Neural cell (in vitro differentiated cells): ENCODE measurements around the gene GSK3A. TPM values are rescaled to one million over a fixed set of nuclear protein-coding genes. Genes with fewer than 3 reads are reported as not detected.
A peak's percentile ranks its signal among the peaks of the same experiment; 100 is the strongest.

Experiments
- H2AFZ ChIP-seq: fragments of 200-600, 300-800 bp; sonication (generic), shearing (Covaris generic); 2 replicates; pipeline ENCODE4 v1.6.0; 2014; ENCODE audit warnings: low read depth, mild to moderate bottlenecking, antibody characterized with exemption, low read length, moderate library complexity
- H3F3A ChIP-seq: fragments of 200-600 bp; shearing (Covaris generic); 2 replicates; pipeline ENCODE4 v1.6.1; 2016; ENCODE audit warnings: mild to moderate bottlenecking, moderate library complexity, mixed read lengths, antibody characterized with exemption, low read length; ENCODE audit not compliant: insufficient read depth, poor library complexity, severe bottlenecking
- H3K27ac ChIP-seq: fragments of 200-600, 300-800 bp; sonication (generic), shearing (Covaris generic); 2 replicates; pipeline ENCODE4 v1.5.1; 2014; ENCODE audit warnings: mild to moderate bottlenecking, low read length, moderate library complexity
- H3K27me3 ChIP-seq: fragments of 300-800, 200-600 bp; sonication (generic), shearing (Covaris generic); 2 replicates; pipeline ENCODE4 v1.6.0; 2014; ENCODE audit warnings: mild to moderate bottlenecking, low read depth, low read length, moderate library complexity; ENCODE audit not compliant: insufficient read depth
- H3K36me3 ChIP-seq: fragments of 300-800, 200-600 bp; sonication (generic), shearing (Covaris generic); 2 replicates; pipeline ENCODE4 v1.5.1; 2014; ENCODE audit warnings: mild to moderate bottlenecking, antibody characterized with exemption, low read length, moderate library complexity; ENCODE audit not compliant: insufficient read depth
- H3K4me2 ChIP-seq: fragments of 300-800, 200-600 bp; sonication (generic), shearing (Covaris generic); 2 replicates; pipeline ENCODE4 v1.6.0; 2014; ENCODE audit warnings: mild to moderate bottlenecking, low read length
- H3K4me3 ChIP-seq: fragments of 300-800, 200-600 bp; sonication (generic), shearing (Covaris generic); 2 replicates; pipeline ENCODE4 v1.5.1; 2014; ENCODE audit warnings: mild to moderate bottlenecking, low read length, moderate library complexity
- H3K79me2 ChIP-seq: fragments of 200-600 bp; shearing (Covaris generic); replicated peaks from 2 replicates; pipeline ENCODE4 v1.6.0; 2014; ENCODE audit warnings: mild to moderate bottlenecking, low read length, moderate library complexity; ENCODE audit not compliant: insufficient read depth
- H3K9ac ChIP-seq: fragments of 300-800, 200-600 bp; sonication (generic), shearing (Covaris generic); 2 replicates; pipeline ENCODE4 v1.6.1; 2016; ENCODE audit warnings: mild to moderate bottlenecking, low read length, mixed read lengths
- H3K9me2 ChIP-seq: fragments of 200-600 bp; shearing (Covaris generic); 2 replicates; pipeline ENCODE4 v1.6.1; 2016; ENCODE audit warnings: mild to moderate bottlenecking, low read length, mixed read lengths; ENCODE audit not compliant: insufficient read depth
- H3K9me3 ChIP-seq: fragments of 200-600, 300-800 bp; sonication (generic), shearing (Covaris generic); 2 replicates; pipeline ENCODE4 v1.6.1; 2016; ENCODE audit warnings: mild to moderate bottlenecking, mixed run types, low read length, moderate library complexity, mixed read lengths
- H4K20me1 ChIP-seq: fragments of 200-600 bp; shearing (Covaris generic); 2 replicates; pipeline ENCODE4 v1.6.1; 2016; ENCODE audit warnings: mild to moderate bottlenecking, mixed run types; ENCODE audit not compliant: insufficient read depth
- CTCF ChIP-seq: fragments of 450-650 bp; IDR thresholded peaks from 2 replicates; pipeline ENCODE4 v1.5.1; 2014; ENCODE audit warnings: antibody characterized with exemption, mild to moderate bottlenecking, moderate library complexity; ENCODE audit not compliant: poor library complexity, severe bottlenecking
- EP300 ChIP-seq: fragments of 450-650 bp; conservative IDR thresholded peaks from 2 replicates; pipeline ENCODE4 v1.6.1; 2014; ENCODE audit warnings: antibody characterized with exemption, mild to moderate bottlenecking, moderate library complexity; ENCODE audit not compliant: poor library complexity, severe bottlenecking
- EZH2 ChIP-seq: fragments of 200-600, 300-800 bp; shearing (Covaris generic), sonication (generic); IDR thresholded peaks from 2 replicates; pipeline ENCODE4 v1.6.1; 2014; ENCODE audit warnings: antibody characterized with exemption, low read length, borderline replicate concordance, mild to moderate bottlenecking; ENCODE audit not compliant: insufficient read depth, poor library complexity, severe bottlenecking
- MXI1 ChIP-seq: fragments of 450-650 bp; conservative IDR thresholded peaks from 2 replicates; pipeline ENCODE4 v1.6.1; 2014; ENCODE audit warnings: antibody characterized with exemption, mild to moderate bottlenecking; ENCODE audit not compliant: poor library complexity, severe bottlenecking
- POLR2AphosphoS5 ChIP-seq: IDR thresholded peaks from 2 replicates; pipeline ENCODE4 v1.6.1; 2012
- RAD21 ChIP-seq: fragments of 450-650 bp; conservative IDR thresholded peaks from 2 replicates; pipeline ENCODE4 v1.6.1; 2014; ENCODE audit warnings: antibody characterized with exemption, mild to moderate bottlenecking, moderate library complexity
- REST ChIP-seq: IDR thresholded peaks from 2 replicates; pipeline ENCODE4 v1.6.1; 2012; ENCODE audit warnings: borderline replicate concordance
- SMC3 ChIP-seq: fragments of 450-650 bp; conservative IDR thresholded peaks from 2 replicates; pipeline ENCODE4 v1.6.1; 2014; ENCODE audit warnings: antibody characterized with exemption, mild to moderate bottlenecking, moderate library complexity; ENCODE audit not compliant: poor library complexity
- TAF1 ChIP-seq: IDR thresholded peaks from 2 replicates; pipeline ENCODE4 v1.6.1; 2012; ENCODE audit warnings: low read depth
- polyA plus RNA-seq: library from polyadenylated mRNA; depleted of rRNA; stranded (reverse); fragments of >200 nt; gene quantifications from 2 replicates; pipeline ENCODE4 v1.2.3, GENCODE V29; 2014

GSK3A gene
- polyA plus RNA-seq, 1 donor from 2014 or later, result 25.2 TPM

GRCh38 chr19:42224940-42225717 is 17.3 kb downstream of the GSK3A start:
- Histone ChIP-seq H3K9me2 (no peaks in the 10 kb centered on the region), H3K79me2 (peaks cover 3% of the 10 kb centered on the region), H4K20me1 (no peaks in the 10 kb centered on the region), H3K4me2 (no peak overlapping the region), H3F3A (peaks cover 7% of the 10 kb centered on the region), H3K9me3 (no peaks in the 10 kb centered on the region), H3K9ac (no peak overlapping the region), H3K27me3 (no peaks in the 10 kb centered on the region), H3K27ac (no peak overlapping the region), H2AFZ (no peak overlapping the region), H3K36me3 (no peaks in the 10 kb centered on the region), H3K4me3 (no peak overlapping the region)
- TF ChIP-seq CTCF, result no peak
- no peak for TF ChIP-seq EZH2
- no peak for TF ChIP-seq REST
- no peak for TF ChIP-seq POLR2AphosphoS5
- TF ChIP-seq TAF1, result no peak
- TF ChIP-seq RAD21, result no peak
- TF ChIP-seq EP300, result no peak
- TF ChIP-seq SMC3, result no peak
- no peak for TF ChIP-seq MXI1

- Histone ChIP-seq H3K9me2 (no peaks in the 10 kb centered on the region), H3K9me3 (no peaks in the 10 kb centered on the region), H3K9ac (peak overlapping the region; percentile 76), H3K79me2 (peaks cover 18% of the 10 kb centered on the region), H3K36me3 (no peaks in the 10 kb centered on the region), H2AFZ (peak overlapping the region; percentile 53), H3K27me3 (no peaks in the 10 kb centered on the region), H4K20me1 (peaks cover 3% of the 10 kb centered on the region), H3K4me2 (peak overlapping the region; percentile 98), H3K27ac (peak overlapping the region; percentile 74), H3K4me3 (peak overlapping the region; percentile 84), H3F3A (peaks cover 7% of the 10 kb centered on the region)
- no peak for TF ChIP-seq REST
- TF ChIP-seq EP300, result no peak
- no peak for TF ChIP-seq EZH2
- no peak for TF ChIP-seq TAF1
- no peak for TF ChIP-seq POLR2AphosphoS5
- no peak for TF ChIP-seq SMC3
- no peak for TF ChIP-seq MXI1
- TF ChIP-seq CTCF, result no peak
- no peak for TF ChIP-seq RAD21
Measured at GRCh38 chr19:42220751-42221097, 21.7 kb downstream of the GSK3A start.
